Fibroblast of villous mesenchyme (primary cell): Measurements from ENCODE around the gene POU2F3. TPM values are rescaled to one million over a fixed set of nuclear protein-coding genes. Genes with fewer than 3 reads are reported as not detected.

Source experiments
- DNase-seq: peaks from one replicate; pipeline ENCODE4 v3.0.0-alpha.2; 2010; ENCODE audit warnings: low read depth
- H3K4me3 ChIP-seq: 2 replicates; pipeline ENCODE4 v1.5.1; 2011; ENCODE audit warnings: low read depth, mild to moderate bottlenecking, low read length
- CTCF ChIP-seq: IDR thresholded peaks from 2 replicates; pipeline ENCODE4 v1.5.1; 2012; ENCODE audit warnings: low read depth, mild to moderate bottlenecking, low read length; ENCODE audit not compliant: insufficient read depth
- total RNA-seq: library from RNA; depleted of rRNA; stranded (reverse); fragments of >200 nt; gene quantifications from 2 replicates; pipeline ENCODE4 v1.2.3, GENCODE V29; 2012

The POU2F3 gene
- total RNA-seq, 1 donor: under 0.01 TPM

- TF ChIP-seq CTCF: no peak
- no peak for DNase-seq
These were observed 13.7 kb upstream of the POU2F3 start for GRCh38 chr11:120226242-120226641.

GRCh38 chr11:120226714-120227113 lies 13.2 kb upstream of the POU2F3 start:
- TF ChIP-seq CTCF: no peak
- DNase-seq: no peak
- H3K4me3 ChIP-seq: no peak overlapping the region

More at GRCh38 chr11:120226242-120226641, 13.7 kb upstream of the POU2F3 start:
- H3K4me3 ChIP-seq: no peak overlapping the region

GRCh38 chr11:120227228-120227852 lies 12.6 kb upstream of the POU2F3 start:
- H3K4me3 ChIP-seq: no peak overlapping the region
- no peak for DNase-seq
- no peak for TF ChIP-seq CTCF

- DNase-seq: no peak
- no peak overlapping the region for H3K4me3 ChIP-seq
- peak; percentile 37 for TF ChIP-seq CTCF
These were observed 11.1 kb upstream of the POU2F3 start for GRCh38 chr11:120228794-120229384.

GRCh38 chr11:120229451-120230424 lies 10.2 kb upstream of the POU2F3 start:
- peak; percentile 25 for DNase-seq
- no peak overlapping the region for H3K4me3 ChIP-seq

More at GRCh38 chr11:120229451-120230424, 10.2 kb upstream of the POU2F3 start:
- peak; percentile 68 for TF ChIP-seq CTCF
